Right lobe of liver (tissue), 4 donors: Measurements from ENCODE around the gene PUS3.

Source experiments
- POLR2A ChIP-seq: fragments of 450-650 bp; IDR thresholded peaks from one replicate; pipeline ENCODE4 v1.6.1; 2017; ENCODE audit warnings: antibody characterized with exemption, mild to moderate bottlenecking
- TF ChIP-seq, protein P1 (sequence below), 4 donors: fragments of 200-600 bp in 3 of 4; fragments of 450-650 bp in 1 of 4; IDR thresholded peaks; one replicate each; pipeline versions ENCODE4 v1.5.1 to v1.8.0; 2016 to 2022; ENCODE audit warnings: antibody characterized with exemption in 4 of 4, mild to moderate bottlenecking in 2 of 4
- donor health status: DM: no; HTN: no; CAD: no.
- donor health status: DM: no; HTN: no; CAD: no.
- donor health status: DM: no; HTN: yes; CAD: no.

DNA sequence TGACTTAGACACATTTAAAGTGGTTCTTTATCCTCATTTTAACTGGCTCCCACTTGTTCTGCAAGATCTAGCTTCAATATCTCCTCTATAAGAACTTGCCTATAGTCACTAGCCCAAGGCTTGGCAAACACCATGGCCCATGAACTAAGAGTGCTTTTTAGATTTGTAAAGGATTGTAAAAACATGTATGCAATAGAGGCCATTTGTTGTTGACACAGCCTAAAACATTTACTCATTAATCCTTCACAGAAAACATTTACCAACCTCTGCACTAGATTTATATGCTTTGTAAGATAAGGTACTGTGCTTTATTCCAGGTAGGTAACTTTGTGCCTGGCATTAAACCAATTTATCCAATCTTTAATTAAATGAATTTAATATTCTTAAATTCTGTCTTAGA is 10.0 kb downstream of the PUS3 start:
- TF ChIP-seq, protein P1, sequence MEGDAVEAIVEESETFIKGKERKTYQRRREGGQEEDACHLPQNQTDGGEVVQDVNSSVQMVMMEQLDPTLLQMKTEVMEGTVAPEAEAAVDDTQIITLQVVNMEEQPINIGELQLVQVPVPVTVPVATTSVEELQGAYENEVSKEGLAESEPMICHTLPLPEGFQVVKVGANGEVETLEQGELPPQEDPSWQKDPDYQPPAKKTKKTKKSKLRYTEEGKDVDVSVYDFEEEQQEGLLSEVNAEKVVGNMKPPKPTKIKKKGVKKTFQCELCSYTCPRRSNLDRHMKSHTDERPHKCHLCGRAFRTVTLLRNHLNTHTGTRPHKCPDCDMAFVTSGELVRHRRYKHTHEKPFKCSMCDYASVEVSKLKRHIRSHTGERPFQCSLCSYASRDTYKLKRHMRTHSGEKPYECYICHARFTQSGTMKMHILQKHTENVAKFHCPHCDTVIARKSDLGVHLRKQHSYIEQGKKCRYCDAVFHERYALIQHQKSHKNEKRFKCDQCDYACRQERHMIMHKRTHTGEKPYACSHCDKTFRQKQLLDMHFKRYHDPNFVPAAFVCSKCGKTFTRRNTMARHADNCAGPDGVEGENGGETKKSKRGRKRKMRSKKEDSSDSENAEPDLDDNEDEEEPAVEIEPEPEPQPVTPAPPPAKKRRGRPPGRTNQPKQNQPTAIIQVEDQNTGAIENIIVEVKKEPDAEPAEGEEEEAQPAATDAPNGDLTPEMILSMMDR (IDR thresholded peaks at IDR 0.05) = no peak
- no peak for TF ChIP-seq POLR2A
